A673 (cell line): ENCODE data around the gene TCFL5. TPM values are rescaled to one million over a fixed set of nuclear protein-coding genes. Genes with fewer than 3 reads are reported as not detected.

Source experiments
- BruUV-seq: library from RNA; stranded (reverse); fragments of 400-500 nt; replicated peaks from 2 replicates; lab custom pipeline; 2021; lab: Mats Ljungman, UMichigan
- CTCF ChIA-PET: fragments of 300-600 bp; sonication (Branson Sonifier 250); formaldehyde crosslinking; loops from one replicate; lab custom pipeline; 2022; ENCODE audit warnings: antibody characterized with exemption; lab: Charles Lee
- POLR2A ChIA-PET: fragments of 300-600 bp; sonication (Branson Sonifier 250); formaldehyde crosslinking; loops from one replicate; lab custom pipeline; 2022; ENCODE audit warnings: antibody characterized with exemption; ENCODE audit not compliant: low non-redundant PET; lab: Charles Lee
- DNase-seq: peaks from one replicate; pipeline ENCODE4 v3.0.0-alpha.2; 2015; ENCODE audit warnings: low spot score
- H3K27ac ChIP-seq: fragments of 200-600 bp; sonication (generic); 2 replicates; pipeline ENCODE4 v1.5.1; 2016; ENCODE audit warnings: mixed run types, low read depth, mild to moderate bottlenecking, mixed read lengths, antibody characterized with exemption, low read length; ENCODE audit not compliant: poor library complexity, severe bottlenecking
- H3K27me3 ChIP-seq: fragments of 200-600 bp; sonication (generic); replicated peaks from 2 replicates; pipeline ENCODE4 v1.6.1; 2017; ENCODE audit warnings: mixed run types, low read depth, mild to moderate bottlenecking, mixed read lengths, antibody characterized with exemption, low read length; ENCODE audit not compliant: insufficient read depth, poor library complexity
- H3K36me3 ChIP-seq: fragments of 200-600 bp; sonication (generic); 2 replicates; pipeline ENCODE4 v1.6.1; 2016; ENCODE audit warnings: mixed run types, mild to moderate bottlenecking, mixed read lengths, antibody characterized with exemption, low read length; ENCODE audit not compliant: insufficient read depth, poor library complexity, severe bottlenecking
- H3K4me1 ChIP-seq: fragments of 200-600 bp; sonication (generic); 2 replicates; pipeline ENCODE4 v1.6.1; 2017; ENCODE audit warnings: mixed run types, mild to moderate bottlenecking, mixed read lengths, antibody characterized with exemption, low read length; ENCODE audit not compliant: insufficient read depth, poor library complexity, severe bottlenecking
- H3K4me3 ChIP-seq: fragments of 200-600 bp; sonication (generic); 2 replicates; pipeline ENCODE4 v1.5.1; 2016; ENCODE audit warnings: low read depth, mixed run types, mild to moderate bottlenecking, mixed read lengths, low read length; ENCODE audit not compliant: poor library complexity, severe bottlenecking
- H3K9me3 ChIP-seq: fragments of 200-600 bp; sonication (generic); 2 replicates; pipeline ENCODE4 v1.6.1; 2016; ENCODE audit warnings: mixed run types, low read depth, mild to moderate bottlenecking, mixed read lengths, antibody characterized with exemption, low read length; ENCODE audit not compliant: poor library complexity, severe bottlenecking
- EZH2 ChIP-seq: fragments of 200-600 bp; sonication (generic); IDR thresholded peaks from 2 replicates; pipeline ENCODE4 v1.6.1; 2017; ENCODE audit warnings: borderline replicate concordance, low read depth, mild to moderate bottlenecking, mixed read lengths, antibody characterized with exemption, low read length; ENCODE audit not compliant: poor library complexity, severe bottlenecking
- intact Hi-C: fragments of 100-400 bp; cut with micrococcal nuclease; formaldehyde crosslinking; loops from one replicate; pipeline ENCODE4 v1.10.0; 2022; ENCODE audit not compliant: unreplicated experiment
- total RNA-seq: library from RNA; stranded (reverse); gene quantifications from 2 replicates; pipeline ENCODE4 v1.2.3, GENCODE V29; 2021
- TF ChIP-seq, protein P1 (sequence below): fragments of 300-800, 200-600 bp; sonication (generic); conservative IDR thresholded peaks from 2 replicates; pipeline ENCODE4 v1.5.1; 2017; ENCODE audit warnings: low read depth, mild to moderate bottlenecking, antibody characterized with exemption, low read length, moderate library complexity, mixed read lengths

The TCFL5 gene
- total RNA-seq, 1 experiment from 2014 or later: 13.9 TPM

GRCh38 chr20:62797671-62798532 is 63.7 kb downstream of the TCFL5 start:
- no TSS peak for BruUV-seq
- H3K36me3 ChIP-seq: peaks cover 37% of the 10 kb centered on the region
- H3K4me3 ChIP-seq: peak overlapping the region; percentile 45
- TF ChIP-seq, protein P1, sequence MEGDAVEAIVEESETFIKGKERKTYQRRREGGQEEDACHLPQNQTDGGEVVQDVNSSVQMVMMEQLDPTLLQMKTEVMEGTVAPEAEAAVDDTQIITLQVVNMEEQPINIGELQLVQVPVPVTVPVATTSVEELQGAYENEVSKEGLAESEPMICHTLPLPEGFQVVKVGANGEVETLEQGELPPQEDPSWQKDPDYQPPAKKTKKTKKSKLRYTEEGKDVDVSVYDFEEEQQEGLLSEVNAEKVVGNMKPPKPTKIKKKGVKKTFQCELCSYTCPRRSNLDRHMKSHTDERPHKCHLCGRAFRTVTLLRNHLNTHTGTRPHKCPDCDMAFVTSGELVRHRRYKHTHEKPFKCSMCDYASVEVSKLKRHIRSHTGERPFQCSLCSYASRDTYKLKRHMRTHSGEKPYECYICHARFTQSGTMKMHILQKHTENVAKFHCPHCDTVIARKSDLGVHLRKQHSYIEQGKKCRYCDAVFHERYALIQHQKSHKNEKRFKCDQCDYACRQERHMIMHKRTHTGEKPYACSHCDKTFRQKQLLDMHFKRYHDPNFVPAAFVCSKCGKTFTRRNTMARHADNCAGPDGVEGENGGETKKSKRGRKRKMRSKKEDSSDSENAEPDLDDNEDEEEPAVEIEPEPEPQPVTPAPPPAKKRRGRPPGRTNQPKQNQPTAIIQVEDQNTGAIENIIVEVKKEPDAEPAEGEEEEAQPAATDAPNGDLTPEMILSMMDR: no peak
- no peak for TF ChIP-seq EZH2
- H3K4me1 ChIP-seq: peaks cover 21% of the 10 kb centered on the region
- no peaks in the 10 kb centered on the region for H3K27me3 ChIP-seq
- H3K9me3 ChIP-seq: no peaks in the 10 kb centered on the region
- DNase-seq: no peak
- intact Hi-C loops: no loop called here
- peak overlapping the region; percentile 45 for H3K27ac ChIP-seq
- POLR2A ChIA-PET: no interaction called here
- CTCF ChIA-PET: no interaction called here

DNA sequence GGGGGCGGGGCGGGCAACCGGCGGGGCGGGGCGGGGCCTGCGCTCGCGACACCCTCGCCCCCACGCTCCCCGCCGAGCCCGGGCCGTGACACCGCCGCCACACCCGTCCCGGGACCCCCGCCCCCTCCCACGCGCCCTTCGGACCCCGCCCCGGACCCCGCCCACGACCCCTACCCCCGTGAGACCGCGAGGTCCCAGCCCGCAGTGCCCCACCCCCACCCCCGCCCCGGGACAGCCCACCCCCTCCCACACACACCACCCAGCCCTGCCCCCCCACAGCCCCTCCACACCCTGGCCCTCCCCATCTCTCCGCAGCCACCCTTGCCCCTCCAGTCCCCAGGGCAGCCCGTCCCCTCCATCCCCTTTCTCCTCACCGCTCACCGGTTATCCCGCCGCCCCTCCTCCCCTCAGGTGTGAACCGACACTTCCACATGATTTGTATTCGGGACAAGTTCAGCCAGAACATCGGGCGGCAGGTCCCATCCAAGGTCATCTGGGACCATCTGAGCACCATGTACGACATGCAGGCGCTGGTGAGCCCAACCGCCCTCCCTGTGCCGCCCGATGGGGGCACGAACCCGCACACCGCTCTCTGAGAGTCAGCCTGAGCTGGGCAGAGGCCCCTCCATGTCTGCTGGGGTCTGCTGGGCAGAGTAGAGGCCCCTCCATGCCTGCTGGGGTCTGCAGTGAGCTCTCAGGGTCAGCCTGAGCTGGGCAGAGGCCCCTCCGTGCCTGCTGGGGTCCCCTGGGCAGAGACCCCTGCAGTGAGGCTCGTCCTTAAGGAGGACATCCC is 64.7 kb downstream of the TCFL5 start:
- TF ChIP-seq EZH2: no peak
- TF ChIP-seq, protein P1: no peak
- CTCF ChIA-PET: no interaction called here
- H3K4me3 ChIP-seq: peak overlapping the region; percentile 62
- intact Hi-C loops: no loop called here
- H3K36me3 ChIP-seq: peaks cover 37% of the 10 kb centered on the region
- H3K27me3 ChIP-seq: no peaks in the 10 kb centered on the region
- no peaks in the 10 kb centered on the region for H3K9me3 ChIP-seq
- POLR2A ChIA-PET: interaction anchor here (1.0 kb wide), 1 partner anchor 100 kb away, joined by 4 read pairs; no protein-coding TSS in a partner anchor
- H3K4me1 ChIP-seq: peaks cover 21% of the 10 kb centered on the region
- DNase-seq: no peak
- peak overlapping the region; percentile 88 for H3K27ac ChIP-seq
- no TSS peak for BruUV-seq

- ChIA-PET POLR2A (interaction anchor here (0.6 kb wide), 1 partner anchor 1199 kb away, joined by 3 read pairs; no protein-coding TSS in a partner anchor), CTCF (interaction anchor here (0.7 to 1.2 kb wide), 3 partner anchors 13 to 126 kb away, joined by 4 to 5 read pairs (median 4); no protein-coding TSS in a partner anchor)
- peak; percentile 86 for DNase-seq
- H3K9me3 ChIP-seq: no peaks in the 10 kb centered on the region
- BruUV-seq: no TSS peak
- H3K4me1 ChIP-seq: peaks cover 21% of the 10 kb centered on the region
- no peaks in the 10 kb centered on the region for H3K27me3 ChIP-seq
- peak overlapping the region; percentile 88 for H3K27ac ChIP-seq
- TF ChIP-seq, protein P1: no peak
- no peak for TF ChIP-seq EZH2
- H3K36me3 ChIP-seq: peaks cover 26% of the 10 kb centered on the region
- intact Hi-C loops: no loop called here
- peak overlapping the region; percentile 62 for H3K4me3 ChIP-seq
Measured at GRCh38 chr20:62795023-62795761, 66.4 kb downstream of the TCFL5 start.
